IMR-90 (cell line): ENCODE results near the gene NCS1. TPM values are rescaled to one million over a fixed set of nuclear protein-coding genes. Genes with fewer than 3 reads are reported as not detected.

Source experiments
- ATAC-seq: fragments of 200-7000 bp; cut with Tn5 transposase; 2 replicates; pipeline ENCODE4 v1.9.1; 2020; ENCODE audit warnings: low read depth, mild to moderate bottlenecking, moderate library complexity
- BruUV-seq: library from RNA; stranded (reverse); fragments of 400-500 nt; replicated peaks from 2 replicates; lab custom pipeline; 2021; lab: Mats Ljungman, UMichigan
- CTCF ChIA-PET: fragments of 300-600 bp; formaldehyde crosslinking; extraction: SDS; loops from one replicate; lab custom pipeline; 2021; ENCODE audit warnings: antibody characterized with exemption; lab: Yijun Ruan, JAX
- POLR2A ChIA-PET: fragments of 300-600 bp; sonication (Branson Sonifier 250); formaldehyde crosslinking; loops from one replicate; lab custom pipeline; 2022; ENCODE audit warnings: antibody characterized with exemption; ENCODE audit not compliant: unreplicated experiment; lab: Charles Lee
- DNase-seq: peaks from one replicate; pipeline ENCODE4 v3.0.0; 2013
- H2AFZ ChIP-seq: replicated peaks from 2 replicates; pipeline ENCODE3; 2013; ENCODE audit warnings: low read length, mild to moderate bottlenecking; ENCODE audit not compliant: poor library complexity
- H2AK5ac ChIP-seq: 2 replicates; pipeline ENCODE4 v1.6.1; 2013; ENCODE audit warnings: low read depth, low read length, inconsistent platforms
- H2AK9ac ChIP-seq: replicated peaks from 2 replicates; pipeline ENCODE3; 2013; ENCODE audit warnings: mild to moderate bottlenecking, low read depth, low read length, moderate library complexity; ENCODE audit not compliant: poor library complexity
- H2BK120ac ChIP-seq: 2 replicates; pipeline ENCODE4 v1.6.1; 2013; ENCODE audit warnings: low read depth, low read length, inconsistent platforms
- H2BK15ac ChIP-seq: 3 replicates; pipeline ENCODE4 v1.6.1; 2013; ENCODE audit warnings: low read depth, low read length, inconsistent platforms
- H2BK20ac ChIP-seq: 2 replicates; pipeline ENCODE4 v1.6.1; 2013; ENCODE audit warnings: low read depth, mild to moderate bottlenecking, inconsistent platforms, low read length, moderate library complexity
- H2BK5ac ChIP-seq: 2 replicates; pipeline ENCODE4 v1.6.1; 2013; ENCODE audit warnings: mild to moderate bottlenecking, low read depth, low read length, inconsistent platforms; ENCODE audit not compliant: poor library complexity, severe bottlenecking
- H3K14ac ChIP-seq: replicated peaks from 2 replicates; pipeline ENCODE4 v1.6.1; 2013; ENCODE audit warnings: low read depth, low read length, inconsistent platforms
- H3K18ac ChIP-seq: 2 replicates; pipeline ENCODE4 v1.6.1; 2013; ENCODE audit warnings: low read depth, low read length, control low read depth
- H3K23ac ChIP-seq: 2 replicates; pipeline ENCODE4 v1.6.1; 2013; ENCODE audit warnings: low read depth, low read length, inconsistent platforms
- H3K27ac ChIP-seq: 2 replicates; pipeline ENCODE4 v1.5.1; 2013; ENCODE audit warnings: mild to moderate bottlenecking, control low read depth, low read length; ENCODE audit not compliant: insufficient read depth
- H3K27me3 ChIP-seq: 2 replicates; pipeline ENCODE4 v1.6.1; 2013; ENCODE audit warnings: low read length; ENCODE audit not compliant: control insufficient read depth, insufficient read depth
- H3K36me3 ChIP-seq: 2 replicates; pipeline ENCODE4 v1.6.1; 2013; ENCODE audit warnings: low read length, mixed read lengths; ENCODE audit not compliant: control insufficient read depth, insufficient read depth
- H3K4ac ChIP-seq: 2 replicates; pipeline ENCODE4 v1.6.1; 2013; ENCODE audit warnings: low read depth, low read length, inconsistent platforms
- H3K4me1 ChIP-seq: 2 replicates; pipeline ENCODE4 v1.6.1; 2013; ENCODE audit warnings: low read length, mixed read lengths; ENCODE audit not compliant: control insufficient read depth, insufficient read depth
- H3K4me2 ChIP-seq: 2 replicates; pipeline ENCODE4 v1.6.1; 2013; ENCODE audit warnings: low read depth, mild to moderate bottlenecking, control low read depth, low read length, moderate library complexity
- H3K4me3 ChIP-seq: 2 replicates; pipeline ENCODE4 v1.5.1; 2013; ENCODE audit warnings: low read depth, mild to moderate bottlenecking, control low read depth, low read length, moderate library complexity; ENCODE audit not compliant: insufficient read depth
- H3K56ac ChIP-seq: 2 replicates; pipeline ENCODE4 v1.6.1; 2013; ENCODE audit warnings: low read length, inconsistent platforms; ENCODE audit not compliant: insufficient read depth; ENCODE audit errors: extremely low read depth
- H3K79me1 ChIP-seq, 2 experiments: 2 replicates each; pipeline ENCODE4 v1.6.1; 2013; ENCODE audit warnings: low read length in 2 of 2, inconsistent platforms in 1 of 2, low read depth in 1 of 2
- H3K9ac ChIP-seq: 2 replicates; pipeline ENCODE4 v1.6.1; 2013; ENCODE audit warnings: low read depth, low read length, control low read depth
- H3K9me1 ChIP-seq: 2 replicates; pipeline ENCODE4 v1.6.1; 2013; ENCODE audit warnings: low read length, inconsistent platforms; ENCODE audit not compliant: insufficient read depth
- H3K9me3 ChIP-seq: 2 replicates; pipeline ENCODE4 v1.6.1; 2013; ENCODE audit warnings: low read length; ENCODE audit not compliant: control insufficient read depth, insufficient read depth
- H4K20me1 ChIP-seq: 2 replicates; pipeline ENCODE4 v1.6.1; 2013; ENCODE audit warnings: low read length, inconsistent platforms; ENCODE audit not compliant: insufficient read depth
- H4K5ac ChIP-seq: 2 replicates; pipeline ENCODE4 v1.6.1; 2013; ENCODE audit warnings: mild to moderate bottlenecking, low read depth, low read length, control low read depth
- H4K8ac ChIP-seq, 2 experiments: 2 replicates each; pipeline ENCODE4 v1.6.1; 2013; ENCODE audit warnings: low read depth in 2 of 2, low read length in 2 of 2, control low read depth in 1 of 2, inconsistent platforms in 1 of 2
- H4K91ac ChIP-seq: 2 replicates; pipeline ENCODE4 v1.6.1; 2013; ENCODE audit warnings: low read depth, low read length, inconsistent platforms; ENCODE audit not compliant: insufficient read depth
- CEBPB ChIP-seq: IDR thresholded peaks from 2 replicates; pipeline ENCODE4 v1.6.1; 2012; ENCODE audit warnings: low read depth, low read length, improper control_type of control experiment
- CHD1 ChIP-seq: IDR thresholded peaks from 2 replicates; pipeline ENCODE4 v1.6.1; 2012; ENCODE audit warnings: low read depth, low read length, improper control_type of control experiment
- FOS ChIP-seq: fragments of 150-350 bp; IDR thresholded peaks from 2 replicates; pipeline ENCODE4 v1.6.1; 2016; ENCODE audit warnings: low read depth, low read length
- MXI1 ChIP-seq: IDR thresholded peaks from 2 replicates; pipeline ENCODE4 v1.6.1; 2012; ENCODE audit warnings: low read depth, mild to moderate bottlenecking, low read length, moderate library complexity, borderline replicate concordance
- NFE2L2 ChIP-seq: fragments of 150-350 bp; IDR thresholded peaks from 2 replicates; pipeline ENCODE4 v1.6.1; 2016; ENCODE audit warnings: low read depth, mild to moderate bottlenecking, low read length
- POLR2A ChIP-seq: IDR thresholded peaks from 2 replicates; pipeline ENCODE4 v1.6.1; 2012; ENCODE audit warnings: mild to moderate bottlenecking, low read depth, low read length
- RAD21 ChIP-seq: IDR thresholded peaks from 2 replicates; pipeline ENCODE4 v1.6.1; 2012; ENCODE audit warnings: low read length, improper control_type of control experiment
- RFX5 ChIP-seq: IDR thresholded peaks from 2 replicates; pipeline ENCODE4 v1.8.0; 2012; ENCODE audit warnings: low read depth, mild to moderate bottlenecking, low read length, moderate library complexity
- SMC3 ChIP-seq: fragments of 150-350 bp; IDR thresholded peaks from 2 replicates; pipeline ENCODE4 v1.6.1; 2016; ENCODE audit warnings: low read depth, mild to moderate bottlenecking, antibody characterized with exemption, low read length, moderate library complexity
- WGBS, 2 experiments: methylation state at CpG; one replicate each; pipeline versions ENCODE4 v1.1.5 to v1.1.7; 2013; ENCODE audit warnings: missing lambda C conversion rate in 2 of 2; ENCODE audit not compliant: insufficient read length in 1 of 2; ENCODE audit errors: extremely low coverage in 2 of 2; 5-methylcytosine and 5-hydroxymethylcytosine counted together
- dilution Hi-C: fragments of 300-500 bp; cut with HindIII; formaldehyde crosslinking; loops from one replicate; pipeline ENCODE4 v1.14.3; 2018; ENCODE audit warnings: low sequenced_read_pairs; ENCODE audit not compliant: unreplicated experiment
- in situ Hi-C: fragments of 300-500 bp; cut with MboI; formaldehyde crosslinking; loops from 3 replicates; pipeline ENCODE4 v1.14.3; 2019; ENCODE audit warnings: low sequenced_read_pairs, inconsistent platforms, mixed read lengths
- intact Hi-C: fragments of 100-400 bp; cut with micrococcal nuclease; formaldehyde crosslinking; loops from 2 replicates; pipeline ENCODE4 v1.10.0; 2022
- polyA plus RNA-seq, 3 experiments: library from polyadenylated mRNA; depleted of rRNA; stranded (reverse); fragments of >200 nt; gene quantifications; 2 replicates each; pipeline ENCODE4 v1.2.3, GENCODE V29; 2012; ENCODE audit warnings: low replicate concordance in 1 of 3
- total RNA-seq: library from RNA; depleted of rRNA; stranded (reverse); fragments of >200 nt; gene quantifications from 2 replicates; pipeline ENCODE4 v1.2.3, GENCODE V29; 2012
- TF ChIP-seq, protein P1 (sequence below): fragments of 150-350 bp; IDR thresholded peaks from 2 replicates; pipeline ENCODE4 v1.6.1; 2016; ENCODE audit warnings: low read depth, mild to moderate bottlenecking, low read length, moderate library complexity, borderline replicate concordance
- TF ChIP-seq, protein P2 (sequence below): conservative IDR thresholded peaks from 2 replicates; pipeline ENCODE4 v1.5.1; 2012; ENCODE audit warnings: mild to moderate bottlenecking, low read depth, low read length, improper control_type of control experiment
- TF ChIP-seq, protein P3 (sequence below): fragments of 150-350 bp; IDR thresholded peaks from 2 replicates; pipeline ENCODE4 v1.6.1; 2017; ENCODE audit warnings: mild to moderate bottlenecking, antibody characterized with exemption, low read length, low read depth

NCS1 gene
- total and polyA plus RNA-seq, 2 of the 4 experiments (the other 2 are of a cell fraction), result 41.0 to 60.5 TPM

DNA sequence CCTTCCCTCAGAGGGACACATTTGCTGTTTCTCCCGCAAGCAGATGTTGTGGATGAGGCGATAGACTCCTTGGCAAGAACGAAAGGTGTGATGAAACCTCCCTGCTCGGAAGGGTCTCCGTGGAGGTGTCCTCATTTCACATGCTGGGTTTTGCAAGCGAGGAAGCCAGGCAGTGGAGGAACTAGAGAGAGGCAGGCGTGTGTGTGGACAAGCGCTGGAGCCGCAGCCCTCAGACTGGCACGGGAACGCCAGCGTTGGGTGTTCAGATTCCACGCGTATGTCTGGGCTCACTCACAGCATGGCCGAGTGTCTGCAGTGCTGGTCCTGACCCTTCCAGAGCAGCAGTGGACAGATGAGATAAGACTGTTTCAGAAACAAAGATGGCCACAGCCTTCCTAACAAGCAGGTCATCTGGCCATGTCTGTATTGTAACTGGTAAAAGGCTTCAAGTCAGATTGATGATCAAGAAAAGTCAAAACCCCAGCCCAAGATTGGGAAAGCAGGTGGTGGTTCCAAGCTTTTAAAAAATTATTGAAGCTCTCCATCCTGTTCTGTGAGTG, 35.0 kb upstream of the NCS1 start:
- peaks cover 17% of the 10 kb centered on the region for H3K4me1 ChIP-seq
- WGBS, 2 experiments, result 96% methylated on average over 6 of the region's 15 CpGs; no CpG with 5 or more reads in 1 of the 2 experiments
- H3K56ac ChIP-seq, result peak overlapping the region; percentile 63; the same call in 1 of the 2 replicates
- H2AFZ ChIP-seq, result peak overlapping the region; percentile 28
- ChIA-PET POLR2A (no interaction called here), CTCF (no interaction called here)
- no peaks in the 10 kb centered on the region for H3K27me3 ChIP-seq
- peak overlapping the region; percentile 62 for H4K91ac ChIP-seq
- peak overlapping the region; percentile 64; the same call in 1 of the 3 replicates for H2BK15ac ChIP-seq
- peak overlapping the region; percentile 89 for H2BK120ac ChIP-seq
- no peak overlapping the region for H3K4me2 ChIP-seq
- peak overlapping the region; percentile 47; the same call in 1 of the 2 replicates for H3K23ac ChIP-seq
- peak overlapping the region; percentile 97 for H3K14ac ChIP-seq
- dilution Hi-C loops, result no loop called here
- peak overlapping the region; percentile 29 to 78; a peak in 3 of 4 replicates for H4K8ac ChIP-seq
- in situ Hi-C loops, result no loop called here
- peak overlapping the region; percentile 3 for H3K27ac ChIP-seq
- H2BK20ac ChIP-seq, result peak overlapping the region; percentile 38
- TF ChIP-seq MXI1, result no peak
- TF ChIP-seq, protein P1, sequence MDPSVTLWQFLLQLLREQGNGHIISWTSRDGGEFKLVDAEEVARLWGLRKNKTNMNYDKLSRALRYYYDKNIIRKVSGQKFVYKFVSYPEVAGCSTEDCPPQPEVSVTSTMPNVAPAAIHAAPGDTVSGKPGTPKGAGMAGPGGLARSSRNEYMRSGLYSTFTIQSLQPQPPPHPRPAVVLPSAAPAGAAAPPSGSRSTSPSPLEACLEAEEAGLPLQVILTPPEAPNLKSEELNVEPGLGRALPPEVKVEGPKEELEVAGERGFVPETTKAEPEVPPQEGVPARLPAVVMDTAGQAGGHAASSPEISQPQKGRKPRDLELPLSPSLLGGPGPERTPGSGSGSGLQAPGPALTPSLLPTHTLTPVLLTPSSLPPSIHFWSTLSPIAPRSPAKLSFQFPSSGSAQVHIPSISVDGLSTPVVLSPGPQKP, result no peak
- no peak for TF ChIP-seq RFX5
- no peak for TF ChIP-seq FOS
- no peak for TF ChIP-seq SMC3
- TF ChIP-seq, protein P2, sequence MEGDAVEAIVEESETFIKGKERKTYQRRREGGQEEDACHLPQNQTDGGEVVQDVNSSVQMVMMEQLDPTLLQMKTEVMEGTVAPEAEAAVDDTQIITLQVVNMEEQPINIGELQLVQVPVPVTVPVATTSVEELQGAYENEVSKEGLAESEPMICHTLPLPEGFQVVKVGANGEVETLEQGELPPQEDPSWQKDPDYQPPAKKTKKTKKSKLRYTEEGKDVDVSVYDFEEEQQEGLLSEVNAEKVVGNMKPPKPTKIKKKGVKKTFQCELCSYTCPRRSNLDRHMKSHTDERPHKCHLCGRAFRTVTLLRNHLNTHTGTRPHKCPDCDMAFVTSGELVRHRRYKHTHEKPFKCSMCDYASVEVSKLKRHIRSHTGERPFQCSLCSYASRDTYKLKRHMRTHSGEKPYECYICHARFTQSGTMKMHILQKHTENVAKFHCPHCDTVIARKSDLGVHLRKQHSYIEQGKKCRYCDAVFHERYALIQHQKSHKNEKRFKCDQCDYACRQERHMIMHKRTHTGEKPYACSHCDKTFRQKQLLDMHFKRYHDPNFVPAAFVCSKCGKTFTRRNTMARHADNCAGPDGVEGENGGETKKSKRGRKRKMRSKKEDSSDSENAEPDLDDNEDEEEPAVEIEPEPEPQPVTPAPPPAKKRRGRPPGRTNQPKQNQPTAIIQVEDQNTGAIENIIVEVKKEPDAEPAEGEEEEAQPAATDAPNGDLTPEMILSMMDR, result no peak
- no peak for TF ChIP-seq POLR2A
- no peak for TF ChIP-seq CHD1
- TF ChIP-seq RAD21, result no peak
- TF ChIP-seq, protein P3, sequence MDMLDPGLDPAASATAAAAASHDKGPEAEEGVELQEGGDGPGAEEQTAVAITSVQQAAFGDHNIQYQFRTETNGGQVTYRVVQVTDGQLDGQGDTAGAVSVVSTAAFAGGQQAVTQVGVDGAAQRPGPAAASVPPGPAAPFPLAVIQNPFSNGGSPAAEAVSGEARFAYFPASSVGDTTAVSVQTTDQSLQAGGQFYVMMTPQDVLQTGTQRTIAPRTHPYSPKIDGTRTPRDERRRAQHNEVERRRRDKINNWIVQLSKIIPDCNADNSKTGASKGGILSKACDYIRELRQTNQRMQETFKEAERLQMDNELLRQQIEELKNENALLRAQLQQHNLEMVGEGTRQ, result no peak
- TF ChIP-seq NFE2L2, result no peak
- no peak for TF ChIP-seq CEBPB
- peak overlapping the region; percentile 51 for H3K18ac ChIP-seq
- H3K9me1 ChIP-seq, result peaks cover 24% of the 10 kb centered on the region
- ATAC-seq (no peak), DNase-seq (no peak)
- H3K9me3 ChIP-seq, result no peaks in the 10 kb centered on the region
- peak overlapping the region; percentile 70 for H4K5ac ChIP-seq
- H3K4ac ChIP-seq, result peak overlapping the region; percentile 93
- peaks cover 4% of the 10 kb centered on the region; the same call in 1 of the 2 replicates for H4K20me1 ChIP-seq
- peak overlapping the region; percentile 33; the same call in 1 of the 2 replicates for H3K9ac ChIP-seq
- BruUV-seq, result no TSS peak
- H2AK5ac ChIP-seq, result peak overlapping the region; percentile 95
- peak overlapping the region; percentile 88 for H2BK5ac ChIP-seq
- no peak overlapping the region for H3K4me3 ChIP-seq
- peak overlapping the region; percentile 43 for H2AK9ac ChIP-seq
- H3K79me1 ChIP-seq, result peaks cover 0 to 23% of the 10 kb centered on the region in 2 experiments
- H3K36me3 ChIP-seq, result peaks cover 10% of the 10 kb centered on the region
- intact Hi-C loops, result no loop called here
